Neural progenitor cell (in vitro differentiated cells): ENCODE results near the gene C16orf74. TPM values are rescaled to one million over a fixed set of nuclear protein-coding genes. Genes with fewer than 3 reads are reported as not detected.

Experiments used
- DNase-seq: peaks from one replicate; pipeline ENCODE4 v3.0.0-alpha.2; 2016; ENCODE audit warnings: low spot score
- H2AFZ ChIP-seq: fragments of 200-600 bp; sonication (generic); replicated peaks from 2 replicates; pipeline ENCODE4 v1.6.1; 2016; ENCODE audit warnings: antibody characterized with exemption
- H3F3A ChIP-seq: fragments of 200-600 bp; sonication (generic); 2 replicates; pipeline ENCODE4 v1.6.1; 2016; ENCODE audit warnings: antibody characterized with exemption, low read depth
- H3K27ac ChIP-seq: fragments of 200-600 bp; sonication (generic); 2 replicates; pipeline ENCODE4 v1.5.1; 2016; ENCODE audit warnings: mild to moderate bottlenecking
- H3K27me3 ChIP-seq: fragments of 200-600 bp; sonication (generic); 2 replicates; pipeline ENCODE4 v1.6.1; 2016; ENCODE audit warnings: mild to moderate bottlenecking, moderate library complexity
- H3K36me3 ChIP-seq: fragments of 200-600 bp; sonication (generic); 2 replicates; pipeline ENCODE4 v1.5.1; 2016
- H3K4me1 ChIP-seq: fragments of 200-600 bp; sonication (generic); 2 replicates; pipeline ENCODE4 v1.6.1; 2016; ENCODE audit warnings: mixed run types
- H3K4me2 ChIP-seq: fragments of 200-600 bp; sonication (generic); 2 replicates; pipeline ENCODE4 v1.6.1; 2016
- H3K4me3 ChIP-seq: fragments of 200-600 bp; sonication (generic); 2 replicates; pipeline ENCODE4 v1.5.1; 2016
- H3K79me2 ChIP-seq: fragments of 200-600 bp; sonication (generic); 2 replicates; pipeline ENCODE4 v1.6.1; 2016; ENCODE audit warnings: low read depth
- H3K9ac ChIP-seq: fragments of 200-600 bp; sonication (generic); 2 replicates; pipeline ENCODE4 v1.6.1; 2016
- H3K9me3 ChIP-seq: fragments of 200-600 bp; sonication (generic); 2 replicates; pipeline ENCODE4 v1.5.1; 2016; ENCODE audit warnings: low read depth
- H4K20me1 ChIP-seq: fragments of 200-600 bp; sonication (generic); 2 replicates; pipeline ENCODE4 v1.6.1; 2016; ENCODE audit warnings: low read depth
- H3K27ac Mint-ChIP-seq: 3 replicates; pipeline ENCODE4 v1.8.0; 2021; ENCODE audit warnings: mixed read lengths
- H3K27me3 Mint-ChIP-seq: 2 replicates; pipeline ENCODE4 v1.8.0; 2022; ENCODE audit warnings: low read depth, mild to moderate bottlenecking, inconsistent platforms, moderate library complexity, mixed read lengths; ENCODE audit not compliant: insufficient read depth
- H3K36me3 Mint-ChIP-seq: 3 replicates; pipeline ENCODE4 v1.8.0; 2021; ENCODE audit warnings: mixed read lengths
- H3K4me1 Mint-ChIP-seq: 3 replicates; pipeline ENCODE4 v1.8.0; 2021; ENCODE audit warnings: mixed read lengths
- H3K4me3 Mint-ChIP-seq: 3 replicates; pipeline ENCODE4 v1.8.0; 2021; ENCODE audit warnings: mild to moderate bottlenecking, moderate library complexity, mixed read lengths
- H3K9me3 Mint-ChIP-seq: 3 replicates; pipeline ENCODE4 v1.8.0; 2020; ENCODE audit warnings: mixed read lengths
- EZH2 ChIP-seq: fragments of 200-600 bp; sonication (generic); IDR thresholded peaks from 2 replicates; pipeline ENCODE4 v1.6.1; 2017; ENCODE audit warnings: antibody characterized with exemption, mild to moderate bottlenecking, moderate library complexity
- EZH2phosphoT487 ChIP-seq: fragments of 200-600 bp; sonication (generic); IDR thresholded peaks from 2 replicates; pipeline ENCODE4 v1.6.1; 2017; ENCODE audit warnings: antibody characterized with exemption
- total RNA-seq: library from RNA; depleted of rRNA; stranded (reverse); fragments of >200 nt; gene quantifications from 2 replicates; pipeline ENCODE4 v1.2.3, GENCODE V29; 2015; ENCODE audit warnings: low replicate concordance
- TF ChIP-seq, protein P1 (sequence below): fragments of 200-600 bp; sonication (generic); IDR thresholded peaks from 2 replicates; pipeline ENCODE4 v1.5.1; 2017; ENCODE audit warnings: antibody characterized with exemption, mild to moderate bottlenecking

Gene C16orf74
- total RNA-seq, 1 donor from 2014 or later: not detected

GRCh38 chr16:85798901-85799496 lies 48.1 kb upstream of the C16orf74 start:
- H3K27ac ChIP-seq: no peak overlapping the region
- H3K27me3 ChIP-seq: no peaks in the 10 kb centered on the region
- H4K20me1 ChIP-seq: peaks cover 55% of the 10 kb centered on the region
- H3K27me3 Mint-ChIP-seq: peaks cover 4% of the 10 kb centered on the region
- peak overlapping the region; percentile 88 for H3K4me3 ChIP-seq
- peaks cover 10% of the 10 kb centered on the region for H3F3A ChIP-seq
- H3K36me3 ChIP-seq: peaks cover 4% of the 10 kb centered on the region
- H3K9me3 ChIP-seq: no peaks in the 10 kb centered on the region
- no peak overlapping the region for H3K27ac Mint-ChIP-seq
- peak overlapping the region; percentile 53 for H2AFZ ChIP-seq
- H3K4me1 ChIP-seq: no peaks in the 10 kb centered on the region
- H3K9me3 Mint-ChIP-seq: no peaks in the 10 kb centered on the region
- peaks cover 99% of the 10 kb centered on the region for H3K79me2 ChIP-seq
- DNase-seq: no peak
- peak overlapping the region; percentile 88 for H3K9ac ChIP-seq
- H3K4me2 ChIP-seq: peak overlapping the region; percentile 84
- no peak for TF ChIP-seq EZH2phosphoT487
- TF ChIP-seq, protein P1, sequence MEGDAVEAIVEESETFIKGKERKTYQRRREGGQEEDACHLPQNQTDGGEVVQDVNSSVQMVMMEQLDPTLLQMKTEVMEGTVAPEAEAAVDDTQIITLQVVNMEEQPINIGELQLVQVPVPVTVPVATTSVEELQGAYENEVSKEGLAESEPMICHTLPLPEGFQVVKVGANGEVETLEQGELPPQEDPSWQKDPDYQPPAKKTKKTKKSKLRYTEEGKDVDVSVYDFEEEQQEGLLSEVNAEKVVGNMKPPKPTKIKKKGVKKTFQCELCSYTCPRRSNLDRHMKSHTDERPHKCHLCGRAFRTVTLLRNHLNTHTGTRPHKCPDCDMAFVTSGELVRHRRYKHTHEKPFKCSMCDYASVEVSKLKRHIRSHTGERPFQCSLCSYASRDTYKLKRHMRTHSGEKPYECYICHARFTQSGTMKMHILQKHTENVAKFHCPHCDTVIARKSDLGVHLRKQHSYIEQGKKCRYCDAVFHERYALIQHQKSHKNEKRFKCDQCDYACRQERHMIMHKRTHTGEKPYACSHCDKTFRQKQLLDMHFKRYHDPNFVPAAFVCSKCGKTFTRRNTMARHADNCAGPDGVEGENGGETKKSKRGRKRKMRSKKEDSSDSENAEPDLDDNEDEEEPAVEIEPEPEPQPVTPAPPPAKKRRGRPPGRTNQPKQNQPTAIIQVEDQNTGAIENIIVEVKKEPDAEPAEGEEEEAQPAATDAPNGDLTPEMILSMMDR: peak; percentile 14
- TF ChIP-seq EZH2: peak; percentile 7
- H3K4me3 Mint-ChIP-seq: peak overlapping the region; percentile 89
- peaks cover 42% of the 10 kb centered on the region for H3K36me3 Mint-ChIP-seq
- H3K4me1 Mint-ChIP-seq: peaks cover 28% of the 10 kb centered on the region

DNA sequence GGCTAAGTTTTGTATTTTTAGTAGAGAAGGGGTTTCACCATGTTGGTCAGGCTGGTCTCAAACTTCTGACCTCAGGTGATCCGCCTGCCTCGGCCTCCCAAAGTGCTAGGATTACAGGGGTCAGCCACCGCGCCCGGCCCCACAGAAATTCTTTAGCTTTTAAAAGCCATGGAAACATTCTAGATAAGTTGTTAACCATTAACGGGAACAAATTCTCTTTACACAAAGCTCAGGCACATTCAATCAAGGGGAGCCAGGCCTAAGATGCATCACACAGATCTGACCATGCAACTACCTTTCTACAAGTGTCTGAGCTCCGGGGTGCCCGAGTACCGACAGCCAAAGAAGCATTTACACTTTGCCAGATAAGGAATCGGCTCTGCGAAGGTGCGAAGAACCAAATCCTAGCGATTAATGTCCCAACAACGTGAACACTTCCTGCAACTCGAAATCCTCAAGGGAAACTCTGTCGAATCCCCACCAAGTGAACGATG lies 47.4 kb upstream of the C16orf74 start:
- peak overlapping the region; percentile 89 for H3K4me3 Mint-ChIP-seq
- no peak overlapping the region for H3K27ac ChIP-seq
- DNase-seq: peak; percentile 23
- H3K4me1 ChIP-seq: no peaks in the 10 kb centered on the region
- peak overlapping the region; percentile 84 for H3K4me2 ChIP-seq
- TF ChIP-seq EZH2 (no peak), EZH2phosphoT487 (no peak)
- TF ChIP-seq, protein P1: no peak
- peaks cover 35% of the 10 kb centered on the region for H3K36me3 Mint-ChIP-seq
- H3K9me3 Mint-ChIP-seq: no peaks in the 10 kb centered on the region
- peaks cover 9% of the 10 kb centered on the region for H3F3A ChIP-seq
- peak overlapping the region; percentile 88 for H3K4me3 ChIP-seq
- H4K20me1 ChIP-seq: peaks cover 56% of the 10 kb centered on the region
- no peaks in the 10 kb centered on the region for H3K27me3 ChIP-seq
- peaks cover 28% of the 10 kb centered on the region for H3K4me1 Mint-ChIP-seq
- no peak overlapping the region for H2AFZ ChIP-seq
- H3K9ac ChIP-seq: peak overlapping the region; percentile 88
- H3K27me3 Mint-ChIP-seq: peaks cover 2% of the 10 kb centered on the region
- H3K36me3 ChIP-seq: peaks cover 4% of the 10 kb centered on the region
- no peak overlapping the region for H3K27ac Mint-ChIP-seq
- H3K9me3 ChIP-seq: no peaks in the 10 kb centered on the region
- H3K79me2 ChIP-seq: peaks cover 100% of the 10 kb centered on the region

DNA sequence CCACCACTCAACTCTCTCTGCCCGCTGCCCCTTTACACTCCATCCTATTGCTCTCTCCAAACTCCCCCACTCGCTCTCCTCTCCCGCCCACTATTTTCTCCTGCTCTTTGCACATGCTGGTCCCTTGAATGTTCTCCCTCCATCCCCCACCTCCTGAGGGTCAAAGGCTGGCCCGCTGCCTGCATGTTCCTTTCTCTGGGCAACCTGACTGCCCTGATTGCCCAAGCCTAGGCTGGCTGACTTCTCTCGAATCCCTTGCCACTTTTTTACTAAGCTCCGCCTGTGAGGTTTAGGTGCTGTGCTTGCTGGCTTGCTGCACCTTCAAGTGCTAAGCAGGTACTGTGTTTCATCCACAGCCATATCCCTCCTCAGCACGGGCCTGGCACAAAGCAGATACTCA lies 45.7 kb upstream of the C16orf74 start:
- Histone ChIP-seq H3K4me3 (no peak overlapping the region), H3K27me3 (no peaks in the 10 kb centered on the region), H3K9ac (no peak overlapping the region), H4K20me1 (peaks cover 59% of the 10 kb centered on the region), H3K79me2 (peaks cover 100% of the 10 kb centered on the region), H3K4me1 (no peaks in the 10 kb centered on the region), H3F3A (peaks cover 4% of the 10 kb centered on the region), H3K9me3 (no peaks in the 10 kb centered on the region), H3K36me3 (peaks cover 7% of the 10 kb centered on the region), H3K27ac (no peak overlapping the region), H3K4me2 (no peak overlapping the region), H2AFZ (no peak overlapping the region)
- no peak for DNase-seq
- H3K4me1 Mint-ChIP-seq: peaks cover 25% of the 10 kb centered on the region
- peaks cover 4% of the 10 kb centered on the region for H3K27me3 Mint-ChIP-seq
- peaks cover 37% of the 10 kb centered on the region for H3K36me3 Mint-ChIP-seq
- H3K27ac Mint-ChIP-seq: no peak overlapping the region
- TF ChIP-seq EZH2phosphoT487: no peak
- TF ChIP-seq, protein P1: no peak
- TF ChIP-seq EZH2: no peak
- peak overlapping the region; percentile 89 for H3K4me3 Mint-ChIP-seq
- H3K9me3 Mint-ChIP-seq: no peaks in the 10 kb centered on the region
